ENCODE data around the gene PSMG1. TPM values are rescaled to one million over a fixed set of nuclear protein-coding genes. Genes with fewer than 3 reads are reported as not detected.

The PSMG1 gene, protein sequence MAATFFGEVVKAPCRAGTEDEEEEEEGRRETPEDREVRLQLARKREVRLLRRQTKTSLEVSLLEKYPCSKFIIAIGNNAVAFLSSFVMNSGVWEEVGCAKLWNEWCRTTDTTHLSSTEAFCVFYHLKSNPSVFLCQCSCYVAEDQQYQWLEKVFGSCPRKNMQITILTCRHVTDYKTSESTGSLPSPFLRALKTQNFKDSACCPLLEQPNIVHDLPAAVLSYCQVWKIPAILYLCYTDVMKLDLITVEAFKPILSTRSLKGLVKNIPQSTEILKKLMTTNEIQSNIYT
- total RNA-seq = 100 to 1,000 TPM in 1 of 2 donors, 10 to 100 TPM in 1; 52.7 to 159 TPM

DNA sequence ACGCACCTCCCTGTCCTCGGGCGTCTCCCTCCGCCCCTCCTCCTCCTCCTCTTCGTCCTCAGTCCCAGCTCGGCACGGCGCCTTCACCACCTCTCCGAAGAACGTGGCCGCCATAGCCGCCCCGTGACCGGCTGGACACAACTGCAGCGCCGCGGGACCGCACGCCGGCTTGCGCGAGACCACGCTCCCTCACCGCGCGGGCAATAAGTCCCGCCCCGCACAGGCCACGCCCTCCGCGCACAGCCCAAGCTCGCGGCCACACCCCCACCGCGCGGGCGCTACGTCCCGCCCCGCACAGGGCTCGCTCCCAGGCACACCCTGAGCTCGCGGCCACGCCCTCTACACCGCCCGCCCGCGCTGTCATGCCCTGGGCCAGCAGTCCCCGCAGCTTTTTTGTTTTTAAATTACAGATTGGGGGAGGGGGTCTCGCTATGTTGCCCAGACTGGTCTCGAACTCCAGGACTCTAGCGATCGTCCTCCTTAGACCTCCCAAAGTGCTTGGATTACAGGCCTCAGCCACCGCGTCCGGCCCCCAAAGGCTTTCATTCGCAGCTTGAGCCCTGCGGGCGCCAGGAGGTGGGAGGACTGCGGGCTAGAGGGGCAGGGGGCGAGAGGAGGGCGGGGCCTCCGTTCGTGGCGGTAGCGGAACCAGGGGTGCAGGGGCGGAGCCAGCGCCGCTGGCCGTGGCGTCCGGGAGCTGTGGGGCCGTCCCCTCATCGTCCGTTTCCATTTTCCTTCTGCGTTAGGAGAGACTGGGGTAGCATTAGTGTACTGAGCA lies at the start of gene PSMG1:
Gene PSMG1, minus strand, starts transcription at position 180 of the 778 bp plus-strand sequence. Its CDS starts 66 bp downstream, at position 114.

Other genes with a start within 250 kb of the PSMG1 start
- 10 to 100 TPM; 29.6 to 36.1 TPM for gene BRWD1, start 130.2 kb upstream of the PSMG1 start, total RNA-seq
- 100 to 1,000 TPM in 1 of 2 donors, 10 to 100 TPM in 1; 93.3 to 178 TPM for gene HMGN1, start 165.6 kb upstream of the PSMG1 start, total RNA-seq

All from melanocyte of skin (primary cell).